CD4-positive, alpha-beta T cell treated with Interferon alpha-2 for 1 hour (primary cell): ENCODE results near the gene CASP8.

Experiments
- DNase-seq, 2 donors: peaks; one replicate each; pipeline ENCODE4 v3.0.0-alpha.2; 2020 to 2022

The CASP8 gene

DNA sequence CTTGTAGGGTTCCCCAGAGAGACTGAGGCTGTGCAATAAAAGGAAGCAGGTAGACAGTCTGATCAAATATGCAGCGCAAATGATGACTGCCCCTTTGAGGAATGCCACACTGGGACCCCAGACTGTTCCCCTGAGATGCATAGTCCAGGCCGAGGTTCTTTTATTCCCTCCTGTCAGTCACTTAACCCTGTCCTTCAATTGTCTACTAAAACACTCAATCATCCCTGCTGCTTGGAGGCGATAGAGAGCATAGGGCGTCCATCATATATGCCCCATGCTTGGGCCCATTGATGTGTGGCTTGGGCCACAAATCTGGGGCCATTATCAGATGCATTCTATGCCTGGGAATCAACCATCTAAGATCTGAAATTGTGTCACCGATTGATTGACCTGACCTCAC lies 15.5 kb upstream of the CASP8 start:
- no peak for DNase-seq

DNA sequence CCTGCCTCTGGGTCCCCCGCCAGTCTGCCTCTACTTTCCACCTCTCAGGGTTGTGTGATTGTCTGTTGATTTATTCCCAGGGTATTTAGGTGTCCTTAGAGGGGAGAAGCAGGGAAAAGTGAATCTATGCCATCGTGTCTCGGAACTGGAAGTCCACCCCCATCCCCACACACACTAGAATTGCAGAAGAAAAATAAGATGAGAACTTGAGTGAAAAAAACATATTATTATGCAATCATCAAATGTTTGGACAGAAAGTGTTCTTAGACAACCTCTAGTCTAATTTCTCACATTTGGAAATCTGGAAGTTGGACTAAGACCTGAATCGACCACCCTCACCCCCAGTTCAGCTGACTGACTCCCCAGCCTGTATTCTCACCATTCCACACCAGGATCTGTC lies 14.1 kb upstream of the CASP8 start:
- no peak for DNase-seq

DNA sequence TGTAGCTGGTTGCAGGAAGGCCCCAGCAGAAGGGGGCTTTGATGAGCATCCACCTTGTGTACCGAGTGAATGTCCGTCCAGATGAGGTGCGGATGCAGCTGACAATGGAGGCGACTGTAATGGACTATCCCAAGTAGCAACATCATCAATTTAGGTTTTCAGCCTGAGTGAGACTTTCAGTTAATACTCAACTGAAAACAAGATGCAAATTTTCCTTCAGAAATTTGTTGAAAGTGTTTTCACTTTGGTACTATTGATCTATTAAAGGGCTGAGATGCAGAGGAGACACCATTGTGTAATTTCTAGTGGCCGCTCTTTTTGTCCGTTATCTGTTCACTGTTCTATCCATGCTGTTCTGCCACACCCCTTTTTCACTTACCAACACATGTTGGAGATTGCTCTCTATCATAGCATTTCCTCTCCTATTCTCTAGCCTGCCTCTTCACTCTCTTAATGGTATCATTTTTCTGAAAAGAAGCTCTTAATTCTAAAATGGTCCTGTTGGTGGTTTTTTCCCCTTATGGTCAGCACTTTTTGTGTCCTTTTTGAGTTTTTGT lies 12.0 kb upstream of the CASP8 start:
- DNase-seq, result no peak

DNA sequence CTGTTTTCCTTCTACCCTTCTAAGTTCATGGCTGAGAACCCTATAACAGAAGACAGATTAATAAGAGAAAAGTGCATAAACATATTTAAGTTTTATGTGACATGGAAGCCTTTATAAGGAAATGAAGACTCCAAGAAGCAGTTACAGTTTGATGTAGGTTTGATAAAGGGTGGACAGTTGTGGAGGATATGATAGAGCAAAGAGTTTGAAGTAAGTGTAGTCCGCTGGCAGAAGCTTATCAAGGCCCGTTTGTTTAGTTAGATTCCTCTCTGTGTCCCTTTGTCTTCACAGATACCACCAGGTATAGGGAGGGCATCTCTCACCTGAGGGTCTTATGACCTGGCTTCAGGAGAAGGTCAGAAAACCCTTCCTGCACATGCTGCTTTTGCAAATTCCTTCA lies 10.4 kb upstream of the CASP8 start:
- DNase-seq, result no peak

DNA sequence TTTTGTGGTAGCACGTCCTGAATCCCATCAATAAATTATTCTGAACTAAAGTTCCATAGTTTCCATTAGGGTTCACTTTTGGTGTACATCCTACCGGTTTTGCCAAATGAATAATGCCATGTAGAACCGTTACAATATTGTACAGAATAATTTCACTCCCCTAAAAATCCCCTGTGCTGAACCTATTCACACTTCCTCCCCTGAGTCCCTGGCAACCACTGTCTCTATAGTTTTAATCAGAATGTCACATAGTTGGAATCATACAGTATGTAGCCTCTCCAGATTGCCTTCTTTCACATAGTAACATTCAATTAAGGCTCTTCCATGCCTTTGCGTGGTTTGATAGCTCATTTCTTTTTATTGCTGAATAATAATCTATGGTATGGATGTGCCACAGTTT lies 9.6 kb upstream of the CASP8 start:
- DNase-seq, result no peak

DNA sequence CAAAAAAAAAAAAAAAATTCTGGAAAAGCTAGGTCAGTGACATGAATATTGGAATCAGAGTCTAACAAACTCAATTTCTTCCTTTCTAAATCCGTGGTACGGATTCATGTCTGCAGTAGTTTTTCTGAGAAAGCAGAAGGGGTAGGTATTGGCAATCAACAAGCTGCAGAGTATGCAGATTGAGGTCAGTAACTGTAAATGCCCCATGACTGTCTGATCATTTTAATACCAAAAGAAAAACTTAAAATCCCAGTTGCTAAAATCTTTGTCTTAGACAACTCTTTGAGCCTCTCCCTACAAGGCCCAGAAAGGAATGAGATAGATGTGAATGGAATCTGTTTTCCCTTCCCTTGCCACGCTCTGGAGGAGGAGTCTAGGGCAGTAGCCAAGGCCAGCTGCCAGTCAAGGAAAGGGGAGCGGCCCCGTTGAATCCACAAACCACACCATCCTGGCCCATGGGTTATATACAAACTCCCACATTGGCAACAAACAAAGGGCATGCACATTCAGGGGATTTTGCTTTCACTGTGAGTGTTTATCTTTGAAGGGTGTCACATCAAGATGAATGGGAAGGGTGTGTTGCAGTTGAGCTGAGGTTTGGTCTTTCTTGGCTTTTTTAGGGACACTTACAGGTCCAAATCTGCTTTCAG lies 6.1 kb upstream of the CASP8 start:
- peak in 1 of 2 donors; percentile 51 for DNase-seq

DNA sequence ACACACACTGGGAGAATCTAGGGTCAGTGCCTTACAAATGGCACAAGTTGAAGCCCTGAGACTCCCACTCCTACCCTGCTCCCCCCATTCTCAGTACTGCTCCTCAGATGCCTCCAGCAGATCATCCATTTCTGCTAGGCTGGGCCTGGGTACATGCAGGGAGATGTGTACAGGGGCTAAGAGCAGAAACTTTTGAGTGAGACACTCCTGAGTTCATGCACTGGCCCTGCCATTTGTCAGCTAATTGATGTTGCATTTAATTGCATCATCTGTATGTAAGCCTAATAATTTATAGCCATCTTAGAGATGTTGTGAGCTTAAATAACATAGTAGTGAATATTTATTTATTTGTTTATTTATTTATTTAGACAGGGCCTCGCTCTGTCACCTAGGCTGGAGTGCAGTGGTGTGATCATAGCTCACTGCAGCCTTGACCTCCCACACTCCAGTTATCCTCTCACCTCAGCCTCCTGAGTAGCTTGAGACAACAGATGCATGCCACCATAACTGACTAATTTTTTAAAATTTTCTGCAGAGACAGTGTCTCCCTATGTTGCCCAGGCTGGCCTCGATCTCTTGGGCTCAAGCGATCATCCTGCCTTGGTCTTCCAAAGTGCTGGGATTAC lies 4.8 kb upstream of the CASP8 start:
- DNase-seq, result no peak

DNA sequence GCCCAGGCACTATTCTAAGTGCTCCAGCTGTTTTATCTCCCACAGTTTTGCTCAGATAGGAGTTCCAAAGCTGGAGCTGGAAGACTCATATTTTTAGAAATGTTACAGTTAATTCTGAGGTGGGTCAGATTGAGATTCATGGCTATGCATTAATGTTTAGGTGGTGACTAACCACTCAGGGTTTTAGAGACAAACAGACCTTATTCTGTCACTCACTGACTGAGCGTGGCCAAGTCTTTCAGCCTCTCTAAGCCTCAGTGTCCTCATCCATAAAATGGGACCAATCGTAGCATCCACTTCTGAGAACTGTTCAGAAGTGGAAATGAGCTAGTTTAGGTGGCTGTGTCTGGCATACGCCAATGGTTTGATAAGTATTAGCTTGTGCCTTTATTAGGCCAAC lies 4.3 kb upstream of the CASP8 start:
- no peak for DNase-seq

DNA sequence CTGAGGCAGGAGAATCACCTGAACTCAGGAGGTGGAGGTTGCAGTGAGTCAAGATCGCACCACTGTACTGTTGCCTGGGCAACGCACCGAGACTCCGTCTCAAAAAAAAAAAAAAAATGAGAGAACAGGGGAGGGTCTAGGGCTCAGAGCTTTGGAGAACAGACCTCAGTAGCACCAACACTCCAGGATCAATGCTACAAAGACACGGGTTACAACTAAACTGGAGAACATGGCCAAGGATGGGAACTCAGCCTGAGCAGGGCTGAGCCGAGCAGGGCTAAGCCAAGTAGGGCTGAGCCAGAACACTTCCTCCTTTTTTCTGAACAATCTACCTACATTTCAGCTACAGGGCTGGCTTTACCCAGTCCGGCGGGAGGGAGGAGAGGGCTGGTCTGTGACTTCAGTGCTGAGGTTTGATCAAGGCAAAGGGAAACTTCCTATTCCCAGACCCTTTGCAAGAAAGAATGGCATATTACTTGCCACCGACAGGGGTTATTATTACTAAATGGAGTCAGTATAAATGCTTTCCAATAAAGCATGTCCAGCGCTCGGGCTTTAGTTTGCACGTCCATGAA lies 2.9 kb upstream of the CASP8 start:
- peak; percentile 65 to 72 for DNase-seq

DNA sequence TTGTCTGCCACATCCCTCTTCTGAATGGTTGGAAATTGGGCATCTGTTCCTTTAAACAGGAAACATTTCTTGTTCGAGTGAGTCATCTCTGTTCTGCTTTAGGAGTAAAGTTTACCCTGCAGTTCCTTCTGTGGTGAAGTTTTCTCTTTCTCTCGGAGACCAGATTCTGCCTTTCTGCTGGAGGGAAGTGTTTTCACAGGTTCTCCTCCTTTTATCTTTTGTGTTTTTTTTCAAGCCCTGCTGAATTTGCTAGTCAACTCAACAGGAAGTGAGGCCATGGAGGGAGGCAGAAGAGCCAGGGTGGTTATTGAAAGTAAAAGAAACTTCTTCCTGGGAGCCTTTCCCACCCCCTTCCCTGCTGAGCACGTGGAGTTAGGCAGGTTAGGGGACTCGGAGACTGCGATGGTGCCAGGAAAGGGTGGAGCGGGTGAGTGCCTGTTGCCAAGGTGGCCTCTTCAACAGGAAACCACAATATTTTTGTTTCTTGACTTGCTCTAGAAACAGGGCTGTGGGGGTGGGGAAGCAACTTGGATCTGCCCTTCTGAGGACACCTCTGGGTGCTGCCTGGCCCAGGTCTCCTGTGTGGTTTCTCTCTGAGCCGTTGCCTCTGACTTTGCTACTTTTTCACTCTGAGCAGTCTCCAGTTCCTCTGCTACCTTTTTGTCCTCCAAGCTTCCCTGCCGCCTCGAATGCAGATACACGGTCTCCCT lies 2.2 kb upstream of the CASP8 start:
- DNase-seq, result peak; percentile 95 to 96

DNA sequence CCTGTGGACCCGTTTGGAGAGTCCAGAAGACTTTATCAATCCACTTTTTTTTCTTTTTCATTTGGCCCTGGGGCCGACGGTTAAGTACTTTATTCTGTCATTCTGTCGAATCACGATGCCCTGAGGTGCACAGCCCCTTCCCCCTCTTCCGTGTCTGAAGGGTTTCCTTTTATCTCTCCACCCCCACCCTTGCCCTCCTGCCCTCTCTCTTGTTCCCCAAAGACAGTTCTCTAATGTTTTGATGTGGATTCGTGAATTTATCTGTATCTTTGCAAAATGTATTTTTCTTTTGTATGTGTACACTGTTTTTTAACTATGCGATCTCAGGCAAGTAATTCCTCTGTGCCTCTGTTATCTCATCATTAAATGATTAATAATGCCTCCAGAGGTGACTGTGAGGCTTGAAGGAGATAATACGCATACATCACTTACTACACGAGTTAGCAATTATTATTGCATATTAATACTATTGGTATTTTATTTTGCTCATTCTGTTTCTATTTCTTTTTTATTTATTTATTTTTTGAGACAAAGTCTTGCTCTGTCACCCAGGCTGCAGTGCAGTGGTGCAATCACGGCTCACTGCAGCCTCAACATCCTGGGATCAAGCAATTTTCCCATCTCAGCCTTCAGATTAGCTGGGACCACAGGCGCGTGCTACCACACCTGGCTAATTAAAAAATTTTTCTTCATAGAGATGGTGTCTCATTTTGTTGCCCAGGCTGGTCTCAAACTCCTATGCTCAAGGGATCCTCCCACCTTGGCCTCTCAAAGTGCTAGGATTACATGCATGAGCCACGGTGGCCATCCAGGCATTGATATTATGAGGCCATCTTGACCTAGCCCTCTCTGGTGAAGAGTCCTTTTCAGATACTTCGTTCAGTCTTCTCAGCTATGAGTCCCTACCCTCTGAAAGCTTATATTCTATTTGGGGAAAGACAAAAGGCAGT lies 1.4 kb upstream of the CASP8 start:
- DNase-seq, result no peak

DNA sequence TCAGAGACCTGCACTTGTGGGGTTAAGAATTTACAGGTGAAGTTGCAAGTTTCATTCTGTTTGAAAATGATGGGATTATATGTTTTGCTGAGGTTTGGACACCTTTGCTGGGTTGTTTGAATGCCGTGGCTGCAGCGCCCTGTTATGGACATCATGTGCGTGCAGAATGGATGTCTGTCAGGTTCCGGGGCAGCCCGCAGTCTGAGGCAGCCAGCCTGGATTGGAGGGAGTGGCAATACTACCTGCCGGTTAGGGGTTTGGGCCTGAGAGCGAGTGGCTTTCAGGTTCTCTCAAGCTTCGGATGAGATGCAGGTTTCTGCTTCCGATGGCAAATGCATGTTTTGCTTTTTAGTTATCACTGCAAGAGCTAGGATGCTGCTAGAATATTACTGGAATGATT lies 1.1 kb downstream of the CASP8 start:
- DNase-seq, result peak; percentile 62 to 72

DNA sequence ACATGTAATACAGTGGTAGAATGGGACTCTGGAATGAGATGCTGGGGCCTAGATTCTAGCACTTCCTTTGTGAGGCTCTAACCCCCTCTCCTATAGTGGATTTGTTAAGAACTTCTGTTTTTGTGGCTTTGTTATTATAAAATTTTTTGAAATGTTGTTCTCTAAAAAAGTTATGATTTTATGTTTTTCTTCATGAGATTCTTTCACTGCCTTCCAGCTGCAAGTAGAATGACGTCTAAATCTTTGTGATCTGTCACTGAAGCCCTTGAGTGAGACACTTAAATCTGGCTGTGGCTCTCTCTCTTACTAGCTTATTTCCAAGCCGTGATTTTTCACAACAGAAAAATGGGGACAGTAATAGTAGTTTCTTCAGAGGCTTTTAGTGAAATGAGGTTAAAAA lies 1.6 kb downstream of the CASP8 start:
- DNase-seq, result peak in 1 of 2 donors; percentile 39

DNA sequence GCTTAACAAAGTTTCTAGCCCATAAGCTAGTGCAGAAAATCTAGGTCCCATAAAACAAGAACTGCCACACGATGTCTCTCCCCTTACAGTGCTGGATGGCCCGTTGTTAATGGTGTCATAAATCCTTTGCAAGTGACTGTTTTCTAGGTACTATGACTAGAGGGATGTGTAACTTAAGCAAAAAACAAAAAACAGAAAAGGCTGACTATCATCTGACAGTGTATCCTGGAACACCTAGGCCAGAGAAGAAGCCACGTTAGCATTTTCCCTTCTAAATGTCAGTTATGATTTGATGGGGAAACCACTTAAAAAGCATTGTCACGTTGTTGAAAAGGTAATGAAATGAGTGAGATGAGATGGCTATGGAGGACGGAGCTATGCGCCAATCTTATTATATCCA lies 2.4 kb downstream of the CASP8 start:
- peak; percentile 27 to 43 for DNase-seq

DNA sequence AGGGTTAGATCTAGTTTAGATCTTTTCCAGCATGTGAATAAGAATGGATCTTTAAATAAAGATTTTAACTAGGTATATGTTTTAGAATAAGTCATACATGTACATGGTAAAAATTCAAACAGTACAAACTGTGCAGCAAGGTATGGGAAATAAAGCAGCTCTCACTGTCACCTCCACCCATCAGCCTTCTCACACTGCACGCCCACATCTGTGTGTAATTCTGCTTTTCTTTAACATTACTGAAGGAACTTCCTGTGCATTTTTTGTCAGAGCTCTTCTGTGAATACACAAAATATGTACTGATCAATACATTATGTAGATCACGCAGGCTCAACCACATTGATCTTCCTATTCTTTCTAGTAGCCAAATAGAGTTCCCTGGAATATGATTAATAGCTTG lies 3.4 kb downstream of the CASP8 start:
- peak in 1 of 2 donors; percentile 52 for DNase-seq

DNA sequence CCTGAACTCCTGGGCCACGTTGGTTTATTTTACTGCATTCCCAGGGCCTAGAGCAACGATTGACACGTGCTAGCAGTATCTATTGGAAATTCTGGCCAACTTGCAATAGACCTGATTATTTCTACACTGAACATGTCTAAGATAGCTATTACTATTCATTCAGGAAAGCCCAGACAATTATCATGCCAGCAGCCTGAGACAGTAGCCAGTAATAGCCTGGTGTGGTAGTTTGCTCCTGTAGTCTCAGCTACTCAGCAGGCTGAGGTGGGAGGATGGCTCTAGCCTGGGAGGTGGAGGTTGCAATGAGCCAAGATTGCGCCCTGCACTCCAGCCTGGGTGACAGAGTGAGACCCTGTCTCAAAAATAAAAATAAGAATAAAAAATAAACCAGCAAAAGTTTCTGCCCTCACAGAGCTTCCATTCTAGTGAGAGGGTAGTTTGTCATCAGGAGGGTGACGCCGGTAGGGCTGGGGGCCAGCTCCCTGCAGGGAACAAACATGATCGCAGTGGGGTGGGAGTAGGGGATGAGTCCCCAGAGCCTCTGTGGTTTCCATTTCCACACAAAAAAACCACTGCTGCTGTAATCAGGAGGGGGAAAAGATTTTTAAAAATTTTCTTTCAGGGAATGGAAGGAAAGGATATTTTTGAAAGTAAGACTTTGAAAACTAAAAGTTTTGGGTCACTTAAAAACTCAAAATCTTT lies 4.3 kb downstream of the CASP8 start:
- no peak for DNase-seq

DNA sequence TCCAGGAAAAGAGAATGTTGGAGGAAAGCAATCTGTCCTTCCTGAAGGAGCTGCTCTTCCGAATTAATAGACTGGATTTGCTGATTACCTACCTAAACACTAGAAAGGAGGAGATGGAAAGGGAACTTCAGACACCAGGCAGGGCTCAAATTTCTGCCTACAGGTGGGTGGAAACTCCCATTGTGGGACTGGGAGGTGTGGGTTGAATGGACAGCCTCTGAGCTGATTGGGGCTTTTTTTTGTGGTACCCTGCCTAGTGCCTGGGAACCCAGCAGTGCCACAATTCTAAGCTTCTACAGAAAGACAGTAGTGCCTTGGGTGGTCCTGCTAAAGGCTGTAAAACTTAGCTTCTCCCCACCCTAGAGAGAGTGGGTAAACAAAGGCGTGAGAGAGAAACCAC lies 6.3 kb downstream of the CASP8 start:
- DNase-seq, result peak in 1 of 2 donors; percentile 39

DNA sequence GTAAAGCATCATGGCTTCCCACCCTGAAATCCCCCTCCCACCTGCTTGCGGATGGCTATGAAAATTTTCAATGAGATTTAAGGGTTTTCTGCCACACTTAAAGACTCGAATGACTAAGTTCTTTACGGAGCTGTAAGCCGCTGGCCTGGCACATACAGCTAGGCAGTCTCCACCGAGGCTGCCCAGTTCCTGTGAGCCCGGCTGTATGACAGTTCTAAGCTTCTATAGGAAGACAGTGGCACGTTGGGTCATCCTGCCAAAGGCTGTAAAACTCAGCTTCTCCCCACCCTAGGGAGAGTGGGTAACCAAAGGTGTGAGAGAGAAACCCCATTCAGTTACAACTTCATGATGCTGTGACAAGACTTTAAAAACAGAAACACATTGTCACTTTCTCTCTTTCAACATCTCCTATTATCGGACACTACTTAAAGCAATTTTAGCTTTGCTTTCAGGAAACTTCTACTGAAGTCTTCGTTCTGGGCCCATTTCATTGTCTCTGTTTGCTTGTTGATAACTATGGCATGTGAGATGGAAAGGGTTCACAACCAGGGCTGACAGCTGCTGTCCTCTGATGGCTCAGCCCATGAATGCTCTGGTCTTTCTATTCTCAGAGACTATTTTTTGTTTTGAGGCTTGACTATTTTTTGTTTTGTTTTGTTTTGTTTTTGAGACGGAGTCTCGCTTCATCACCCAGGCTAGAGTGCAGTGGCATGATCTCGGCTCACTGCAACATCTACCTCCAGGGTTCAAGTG lies 7.1 kb downstream of the CASP8 start:
- peak in 1 of 2 donors; percentile 39 for DNase-seq

DNA sequence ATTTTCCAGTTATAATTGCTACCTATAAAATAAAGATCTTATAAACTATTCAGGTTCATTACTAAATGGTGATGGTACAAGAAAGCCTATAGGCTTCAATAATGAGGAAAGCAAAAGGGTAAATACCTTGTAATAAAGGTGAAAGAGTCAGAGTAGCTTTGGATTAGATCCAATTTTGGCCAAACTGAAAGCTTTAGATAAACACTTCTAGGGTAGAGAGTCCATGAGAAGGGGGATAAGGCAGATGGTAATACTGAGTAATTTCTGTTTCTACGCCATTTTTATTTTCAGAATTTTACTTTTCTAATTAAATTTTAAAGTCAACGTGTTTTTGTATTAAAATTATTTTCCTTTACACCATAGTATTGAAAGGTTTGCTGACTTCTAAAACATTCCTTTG lies 9.4 kb downstream of the CASP8 start:
- no peak for DNase-seq

DNA sequence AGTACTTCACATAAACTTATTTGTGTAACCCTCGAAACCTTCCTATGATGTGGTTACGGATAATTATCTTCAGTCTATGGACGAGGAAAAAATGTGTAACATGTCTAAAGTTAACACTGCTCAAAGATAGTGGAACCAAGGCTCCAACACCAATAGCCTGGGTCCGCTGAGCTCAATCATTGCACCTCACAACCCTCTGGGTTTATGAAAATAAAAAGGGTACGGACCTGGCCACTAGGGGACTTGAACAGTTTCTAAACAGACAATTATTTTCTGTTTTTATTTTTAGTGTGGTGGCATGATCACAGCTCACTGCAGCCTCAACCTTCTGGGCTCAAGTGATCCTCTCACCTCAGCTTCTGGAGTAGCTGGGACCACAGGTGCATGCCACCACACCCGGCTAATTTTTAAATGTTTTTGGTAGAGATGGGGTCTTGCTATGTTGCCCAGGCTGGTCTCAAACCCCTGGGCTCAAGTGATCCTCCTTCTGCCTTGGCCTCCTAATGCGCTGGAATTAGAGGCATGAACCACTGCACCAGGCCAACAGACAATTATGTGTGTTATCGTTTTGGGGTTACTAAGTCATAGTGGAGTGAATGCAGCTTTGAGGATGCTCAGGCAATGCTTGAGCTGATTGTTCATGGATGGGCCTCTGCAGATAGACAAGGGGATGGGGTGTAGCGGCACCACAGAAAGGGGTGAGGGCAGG lies 10.1 kb downstream of the CASP8 start:
- DNase-seq, result no peak
